ENCODE data around the gene STPG3.

GRCh38 chr9:137266162-137266527, 15.1 kb downstream of the STPG3 start:
- TF ChIP-seq CTCF (IDR thresholded peaks at IDR 0.05; ENCODE audit: low read depth, low read length): no peak
- TF ChIP-seq POLR2A (IDR thresholded peaks at IDR 0.05; ENCODE audit: extremely low read depth, insufficient read length): no peak
- TF ChIP-seq, protein P1, sequence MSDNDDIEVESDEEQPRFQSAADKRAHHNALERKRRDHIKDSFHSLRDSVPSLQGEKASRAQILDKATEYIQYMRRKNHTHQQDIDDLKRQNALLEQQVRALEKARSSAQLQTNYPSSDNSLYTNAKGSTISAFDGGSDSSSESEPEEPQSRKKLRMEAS (IDR thresholded peaks at IDR 0.05; ENCODE audit: low read depth, low read length): no peak

All from NB4 (cell line).